ENCODE results near the gene PYGB. TPM values are rescaled to one million over a fixed set of nuclear protein-coding genes. Genes with fewer than 3 reads are reported as not detected.

Gene PYGB
- total RNA-seq, 1 donor from 2014 or later: 72.1 TPM

DNA sequence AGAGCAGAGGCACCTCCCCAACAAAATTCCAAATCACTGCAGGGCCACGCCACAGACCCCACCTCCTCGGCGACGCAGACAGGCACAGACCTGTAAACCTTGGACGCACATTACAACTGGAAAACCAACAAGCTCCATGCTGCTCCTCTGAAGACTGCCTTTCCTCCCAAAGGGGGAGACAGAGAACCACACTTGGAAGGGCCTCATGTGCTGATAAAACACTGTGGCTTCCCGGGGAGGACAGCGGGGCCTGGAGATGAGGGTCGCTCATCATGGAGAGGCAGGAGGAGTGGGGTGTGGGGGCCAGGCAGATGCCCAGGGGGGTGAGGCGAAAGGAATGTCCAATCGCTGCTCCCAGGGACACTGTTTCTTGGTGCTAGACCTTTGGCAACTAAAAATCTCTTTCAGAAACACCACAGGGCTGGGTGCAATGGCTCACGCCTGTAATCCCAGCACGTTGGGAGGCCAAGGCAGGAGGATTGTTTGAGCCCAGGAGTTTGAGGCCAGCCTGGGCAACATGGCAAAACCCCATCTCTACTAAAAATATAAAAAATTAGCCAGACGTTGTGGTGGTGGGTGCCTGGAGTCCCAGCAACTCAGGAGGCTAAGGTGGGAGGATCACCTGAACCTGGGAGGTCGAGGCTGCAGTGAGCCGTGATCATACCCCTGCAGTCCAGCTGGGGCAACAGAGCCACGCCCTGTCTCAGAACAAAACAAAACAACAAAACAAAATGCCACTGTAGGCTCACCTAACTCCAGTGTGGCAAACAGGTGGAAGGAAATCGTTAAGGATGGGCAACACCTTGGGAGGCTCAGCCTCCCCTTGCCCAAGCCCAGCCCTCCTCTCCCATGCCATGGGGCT lies 88.9 kb downstream of the PYGB start:
- no peak for DNase-seq

DNA sequence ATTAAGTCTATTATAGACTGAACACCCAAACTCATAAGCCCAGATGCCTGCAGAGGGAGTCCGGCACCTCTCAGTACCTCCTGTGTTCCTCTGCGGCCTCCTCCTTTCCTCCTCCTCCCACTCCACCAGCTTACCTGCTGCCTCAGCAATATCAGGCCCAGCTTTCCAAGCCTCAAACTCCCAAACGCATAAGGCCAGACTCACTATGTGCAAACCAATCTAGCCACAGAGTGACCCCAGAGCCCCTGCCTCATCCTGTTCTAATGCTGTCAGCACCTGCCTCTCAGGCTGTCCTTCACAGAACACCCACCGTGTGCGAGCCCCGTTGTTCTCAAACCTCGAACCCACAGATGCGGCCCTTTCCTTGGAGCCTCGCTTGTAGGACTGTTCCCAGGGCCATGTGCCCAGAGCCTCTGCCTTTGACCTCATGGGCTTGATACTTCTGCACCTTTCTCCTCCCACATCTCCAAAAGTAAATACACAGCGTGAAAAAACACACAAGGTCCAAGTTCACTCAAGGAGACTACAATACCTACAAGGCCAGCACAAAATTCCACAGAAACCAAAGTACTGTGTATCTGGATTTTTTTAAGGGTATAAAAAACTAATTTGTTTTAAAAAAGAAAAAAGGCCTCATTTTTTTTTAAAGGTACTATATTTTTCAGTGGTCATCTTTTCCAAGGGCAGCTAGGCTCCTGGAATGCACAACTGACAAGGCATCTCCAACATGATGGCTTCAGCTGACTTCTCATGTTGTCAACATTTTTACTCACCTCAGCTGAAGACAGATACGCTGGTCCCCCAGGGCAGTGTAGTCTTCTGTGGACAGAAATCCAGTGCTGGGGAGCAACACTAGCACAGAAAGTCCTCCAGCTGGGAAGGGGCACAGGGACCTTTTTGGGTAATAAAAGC lies 90.5 kb downstream of the PYGB start:
- DNase-seq: no peak

DNA sequence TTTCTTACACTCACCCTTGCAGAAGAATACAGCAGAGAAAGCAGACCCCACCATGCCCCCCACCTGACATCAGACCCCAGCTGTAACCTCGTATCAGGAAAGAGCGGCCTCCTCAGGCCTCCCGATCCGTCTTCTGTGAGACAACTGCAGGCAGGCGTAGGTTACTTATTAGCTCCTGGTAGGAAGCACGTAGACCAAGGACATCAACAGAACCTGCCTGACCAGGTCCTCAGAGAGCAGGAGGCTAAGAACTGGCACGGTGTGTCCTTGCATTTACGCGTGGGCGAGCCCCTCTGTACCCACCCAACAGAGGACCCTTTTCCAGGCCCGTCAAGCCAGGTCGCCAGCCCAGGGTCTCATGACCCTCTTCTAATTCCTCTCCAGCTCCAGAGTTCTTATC lies 91.7 kb downstream of the PYGB start:
- DNase-seq: no peak

DNA sequence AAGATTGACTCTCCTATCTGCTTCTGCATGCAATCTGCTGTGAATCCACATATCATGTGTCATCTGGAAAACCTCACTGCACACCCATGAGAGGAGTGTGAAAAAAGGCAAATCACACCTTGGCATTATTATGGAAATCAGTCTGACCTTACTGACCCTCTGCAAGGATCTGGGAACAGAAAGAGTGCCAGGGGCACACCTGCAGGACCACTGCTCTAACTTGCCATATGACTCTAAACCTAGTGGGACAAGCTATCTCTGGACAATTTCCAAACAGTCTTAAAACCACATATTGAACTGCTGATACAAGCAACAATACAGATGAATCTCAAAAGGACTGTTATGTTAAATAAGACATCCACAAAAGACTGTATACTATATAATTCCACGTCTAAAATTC lies 92.5 kb downstream of the PYGB start:
- no peak for DNase-seq

DNA sequence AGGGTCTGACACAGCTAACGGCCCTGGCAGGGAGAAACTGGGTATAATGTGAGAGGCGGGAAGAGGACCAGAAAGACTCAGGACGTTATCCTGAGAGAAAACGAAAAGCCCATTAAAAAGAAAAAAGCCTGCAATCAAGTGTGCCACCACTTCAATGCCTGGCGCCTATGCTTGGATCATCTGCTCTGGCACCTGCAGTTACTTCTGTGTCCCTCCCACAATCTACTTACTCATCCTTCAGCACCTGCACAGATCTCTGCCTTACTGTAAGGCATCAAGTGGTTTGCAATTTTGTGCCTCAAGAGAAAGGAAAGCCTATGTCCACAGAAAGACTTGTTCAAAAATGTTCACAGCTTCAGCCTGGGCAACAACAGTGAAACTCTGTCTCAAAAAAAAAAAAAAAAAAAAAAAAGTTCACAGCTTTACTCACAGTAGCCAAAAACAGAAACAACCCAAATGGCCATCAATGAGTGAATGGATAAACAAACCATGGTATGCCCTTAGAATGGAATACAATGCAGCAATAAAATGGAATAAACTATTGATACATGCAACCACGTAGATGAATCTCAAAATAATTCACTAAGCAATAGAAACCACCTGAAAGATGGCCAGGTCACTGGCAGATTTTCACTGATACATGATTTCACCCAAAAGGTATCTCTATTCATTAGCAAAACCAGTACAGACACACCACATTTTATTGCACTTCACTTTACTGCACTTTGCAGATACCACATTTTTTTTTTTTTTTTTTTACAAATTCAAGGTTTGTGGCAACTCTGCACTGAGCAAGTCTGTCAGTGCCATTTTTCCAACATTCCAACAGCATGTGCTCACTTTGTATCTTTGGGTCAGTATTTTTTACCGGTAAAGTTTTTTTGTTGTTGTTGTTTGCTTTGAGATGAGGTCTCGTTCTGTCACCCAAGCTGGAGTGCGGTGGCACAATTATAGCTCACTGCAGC lies 94.1 kb downstream of the PYGB start:
- no peak for DNase-seq

DNA sequence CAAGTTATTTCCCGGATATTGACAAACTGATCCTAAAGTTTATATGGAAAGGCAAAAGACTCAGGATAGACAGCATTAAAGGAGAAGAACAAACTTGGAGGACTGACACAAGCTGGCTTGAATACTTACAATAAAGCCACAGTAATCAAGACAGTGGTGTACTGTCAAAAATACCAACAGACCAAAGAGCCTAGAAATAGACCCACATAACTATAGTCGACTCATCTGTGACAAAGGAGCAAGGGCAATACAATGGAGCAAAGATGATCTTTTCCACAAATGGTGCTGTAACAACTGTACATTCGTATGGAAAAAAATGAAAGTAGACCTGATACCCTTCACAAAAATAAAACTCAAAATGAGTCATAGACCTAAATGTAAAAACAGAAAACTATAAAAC lies 96.7 kb downstream of the PYGB start:
- no peak for DNase-seq

DNA sequence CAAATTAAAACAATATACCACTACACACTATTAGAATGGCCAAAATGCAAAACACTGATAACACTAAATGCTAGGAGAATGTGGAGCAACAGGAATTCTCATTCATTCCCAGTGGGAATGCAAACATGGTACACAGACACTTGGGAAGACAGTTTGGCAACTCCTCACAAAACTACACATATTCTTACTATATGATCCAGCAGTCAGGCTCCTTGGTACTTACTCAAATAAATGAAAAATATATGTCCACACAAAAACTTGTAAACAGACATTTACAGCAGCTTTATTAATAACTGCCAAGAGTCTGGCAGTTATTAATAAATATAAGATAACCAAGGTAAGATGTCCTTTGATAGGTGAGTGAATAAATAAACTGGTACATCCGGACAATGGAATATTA lies 97.8 kb downstream of the PYGB start:
- DNase-seq: no peak

DNA sequence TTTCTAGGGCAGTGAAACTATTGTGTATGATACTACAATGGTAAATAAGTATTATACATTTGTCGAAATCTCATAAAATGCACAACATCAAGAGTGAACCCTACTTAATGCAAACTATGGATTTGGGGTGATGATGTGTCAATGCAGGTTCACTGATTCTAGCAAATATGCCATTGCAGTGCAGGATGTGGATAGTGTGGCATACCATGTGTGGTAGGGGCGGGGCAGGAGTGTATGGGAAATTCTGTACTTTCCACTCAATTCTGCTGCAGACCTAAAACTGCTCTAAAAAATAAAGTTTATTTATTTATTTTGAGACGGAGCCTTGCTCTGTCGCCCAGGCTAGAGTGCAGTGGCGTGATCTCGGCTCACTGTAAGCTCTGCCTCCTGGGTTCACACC lies 98.5 kb downstream of the PYGB start:
- no peak for DNase-seq

Small RNA genes lying within 50 kb of the gene (small RNA-seq; reads per million reads assigned to genes)
- not detected for gene AL035252.4
- gene AL121772.2: not detected
- gene RF00019: not detected

Other genes starting within 250 kb of the PYGB start
- gene ACSS1, start 189.9 kb upstream of the PYGB start, total RNA-seq: 3.7 TPM
- not detected for gene VSX1, start 165.9 kb upstream of the PYGB start, total RNA-seq
- 43.7 TPM for gene ENTPD6, start 52.4 kb upstream of the PYGB start, total RNA-seq
- 39.0 TPM for gene ABHD12, start 142.8 kb downstream of the PYGB start, total RNA-seq
- 9.7 TPM for gene GINS1, start 159.6 kb downstream of the PYGB start, total RNA-seq

All from occipital lobe (tissue), 3 donors.